ENCODE results near the gene HCN2.
A peak's percentile ranks its signal among the peaks of the same experiment; 100 is the strongest.

Gene HCN2

DNA sequence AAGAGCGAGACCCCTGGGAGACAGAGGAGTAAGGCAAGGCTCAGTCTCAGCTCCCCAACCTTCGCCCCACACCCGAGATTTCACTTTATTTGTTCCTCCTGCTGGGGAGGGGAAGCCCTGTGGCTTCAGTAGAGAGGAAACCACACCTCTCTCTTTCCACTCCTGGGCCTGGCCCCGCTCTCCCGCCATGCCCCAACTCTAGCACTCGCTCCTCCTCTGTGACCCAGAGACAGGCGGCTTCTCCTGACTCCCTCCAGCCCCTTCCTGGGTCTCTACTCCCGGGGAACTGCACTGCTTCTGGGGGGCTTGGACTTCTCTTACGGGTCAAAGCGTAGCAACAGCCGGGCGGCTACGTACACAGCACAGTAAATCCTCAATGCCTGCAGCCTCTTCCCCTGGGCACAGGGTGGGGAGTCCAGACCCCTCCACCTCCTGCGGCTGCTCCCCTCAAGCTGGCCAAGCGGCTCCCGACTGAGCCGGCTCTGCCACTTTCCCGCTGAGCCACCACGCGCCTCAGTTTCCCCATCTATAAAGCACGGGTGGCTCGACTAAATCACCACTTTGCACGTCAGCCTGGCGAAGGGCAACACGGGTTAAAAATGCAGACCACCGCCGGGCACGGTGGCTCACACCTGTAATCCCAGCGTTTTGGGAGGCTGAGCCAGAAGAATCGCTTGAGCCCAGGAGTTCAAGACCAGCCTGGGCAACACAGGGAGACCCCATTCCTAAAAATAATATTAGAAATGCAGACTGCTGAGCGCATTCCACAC lies 71.9 kb downstream of the HCN2 start:
- Histone ChIP-seq H3F3A (ENCODE audit: insufficient read depth) (peaks cover 21% of the 10 kb centered on the region), H3K27me3 (ENCODE audit: low read length) (no peaks in the 10 kb centered on the region), H3K36me3 (ENCODE audit: low read length) (no peaks in the 10 kb centered on the region), H3K9me2 (replicated peaks; ENCODE audit: insufficient read depth, low read length) (no peaks in the 10 kb centered on the region), H3K4me3 (ENCODE audit: insufficient read depth, low read length, poor library complexity, severe bottlenecking) (peak overlapping the region; percentile 77), H3K4me2 (ENCODE audit: low read depth, low read length, poor library complexity, severe bottlenecking) (peak overlapping the region; percentile 79), H3K79me2 (ENCODE audit: insufficient read depth, low read length) (peaks cover 62% of the 10 kb centered on the region), H2AFZ (ENCODE audit: low read depth, low read length, severe bottlenecking) (no peak overlapping the region), H3K27ac (ENCODE audit: low read depth, low read length) (peak overlapping the region; percentile 89), H4K20me1 (ENCODE audit: low read depth, low read length) (peaks cover 4% of the 10 kb centered on the region; the same call in 1 of the 2 replicates), H3K9ac (ENCODE audit: low read length) (peak overlapping the region; percentile 98), H3K9me3 (ENCODE audit: insufficient read depth, low read length) (no peaks in the 10 kb centered on the region)
- TF ChIP-seq, protein P1, sequence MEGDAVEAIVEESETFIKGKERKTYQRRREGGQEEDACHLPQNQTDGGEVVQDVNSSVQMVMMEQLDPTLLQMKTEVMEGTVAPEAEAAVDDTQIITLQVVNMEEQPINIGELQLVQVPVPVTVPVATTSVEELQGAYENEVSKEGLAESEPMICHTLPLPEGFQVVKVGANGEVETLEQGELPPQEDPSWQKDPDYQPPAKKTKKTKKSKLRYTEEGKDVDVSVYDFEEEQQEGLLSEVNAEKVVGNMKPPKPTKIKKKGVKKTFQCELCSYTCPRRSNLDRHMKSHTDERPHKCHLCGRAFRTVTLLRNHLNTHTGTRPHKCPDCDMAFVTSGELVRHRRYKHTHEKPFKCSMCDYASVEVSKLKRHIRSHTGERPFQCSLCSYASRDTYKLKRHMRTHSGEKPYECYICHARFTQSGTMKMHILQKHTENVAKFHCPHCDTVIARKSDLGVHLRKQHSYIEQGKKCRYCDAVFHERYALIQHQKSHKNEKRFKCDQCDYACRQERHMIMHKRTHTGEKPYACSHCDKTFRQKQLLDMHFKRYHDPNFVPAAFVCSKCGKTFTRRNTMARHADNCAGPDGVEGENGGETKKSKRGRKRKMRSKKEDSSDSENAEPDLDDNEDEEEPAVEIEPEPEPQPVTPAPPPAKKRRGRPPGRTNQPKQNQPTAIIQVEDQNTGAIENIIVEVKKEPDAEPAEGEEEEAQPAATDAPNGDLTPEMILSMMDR (IDR thresholded peaks at IDR 0.05; ENCODE audit: insufficient read depth, low read length, poor library complexity, severe bottlenecking), result no peak
- TF ChIP-seq EZH2phosphoT487 (conservative IDR thresholded peaks at IDR 0.05; ENCODE audit: low read length), result no peak

DNA sequence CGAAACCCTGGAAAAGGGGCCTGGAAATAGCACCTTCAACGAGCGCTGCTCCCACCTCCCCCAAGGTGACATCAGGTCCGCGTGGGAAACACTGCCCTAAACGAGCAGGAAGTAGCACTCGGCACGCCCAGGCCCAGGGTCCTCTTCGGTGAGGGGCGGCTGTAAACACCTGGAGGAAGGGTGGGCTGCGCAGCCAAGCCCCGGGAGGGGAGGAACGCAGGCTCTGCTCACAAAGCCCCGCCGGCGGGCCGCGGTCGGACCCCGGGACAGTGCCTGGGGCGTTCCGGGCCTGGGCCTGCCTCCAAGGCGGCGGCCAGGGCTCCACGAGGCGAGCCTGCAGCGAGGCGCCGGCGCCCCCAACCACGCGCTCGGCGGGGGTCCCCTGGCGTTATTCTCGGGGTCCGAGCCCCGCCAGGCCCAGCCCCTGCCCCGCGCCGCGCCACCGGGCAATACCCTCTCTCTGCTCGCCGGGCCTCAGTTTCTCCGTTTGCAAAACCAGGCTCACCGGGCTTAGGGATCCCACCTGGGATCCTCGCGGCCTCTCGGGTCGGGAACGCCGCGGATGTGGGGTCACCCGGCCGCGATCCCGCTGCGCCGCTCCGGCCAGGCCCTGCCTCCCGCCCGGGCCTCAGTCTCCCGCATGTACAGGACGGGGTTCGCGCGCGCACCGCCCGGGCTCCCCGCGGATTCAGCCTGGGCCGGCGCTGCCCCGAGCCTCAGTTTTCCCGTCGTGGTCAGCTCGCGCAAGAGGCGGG lies 72.7 kb downstream of the HCN2 start:
- Histone ChIP-seq H3K4me3 (ENCODE audit: insufficient read depth, low read length, poor library complexity, severe bottlenecking) (peak overlapping the region; percentile 77), H3K36me3 (ENCODE audit: low read length) (no peaks in the 10 kb centered on the region), H3K27me3 (ENCODE audit: low read length) (no peaks in the 10 kb centered on the region), H3K9ac (ENCODE audit: low read length) (peak overlapping the region; percentile 98), H3K4me2 (ENCODE audit: low read depth, low read length, poor library complexity, severe bottlenecking) (peak overlapping the region; percentile 79), H3K9me3 (ENCODE audit: insufficient read depth, low read length) (no peaks in the 10 kb centered on the region), H3K9me2 (replicated peaks; ENCODE audit: insufficient read depth, low read length) (no peaks in the 10 kb centered on the region), H4K20me1 (ENCODE audit: low read depth, low read length) (peaks cover 4% of the 10 kb centered on the region; the same call in 1 of the 2 replicates), H3K27ac (ENCODE audit: low read depth, low read length) (peak overlapping the region; percentile 89), H3F3A (ENCODE audit: insufficient read depth) (peaks cover 21% of the 10 kb centered on the region), H2AFZ (ENCODE audit: low read depth, low read length, severe bottlenecking) (no peak overlapping the region), H3K79me2 (ENCODE audit: insufficient read depth, low read length) (peaks cover 54% of the 10 kb centered on the region)
- TF ChIP-seq, protein P1 (IDR thresholded peaks at IDR 0.05; ENCODE audit: insufficient read depth, low read length, poor library complexity, severe bottlenecking), result no peak
- no peak for TF ChIP-seq EZH2phosphoT487 (conservative IDR thresholded peaks at IDR 0.05; ENCODE audit: low read length)

DNA sequence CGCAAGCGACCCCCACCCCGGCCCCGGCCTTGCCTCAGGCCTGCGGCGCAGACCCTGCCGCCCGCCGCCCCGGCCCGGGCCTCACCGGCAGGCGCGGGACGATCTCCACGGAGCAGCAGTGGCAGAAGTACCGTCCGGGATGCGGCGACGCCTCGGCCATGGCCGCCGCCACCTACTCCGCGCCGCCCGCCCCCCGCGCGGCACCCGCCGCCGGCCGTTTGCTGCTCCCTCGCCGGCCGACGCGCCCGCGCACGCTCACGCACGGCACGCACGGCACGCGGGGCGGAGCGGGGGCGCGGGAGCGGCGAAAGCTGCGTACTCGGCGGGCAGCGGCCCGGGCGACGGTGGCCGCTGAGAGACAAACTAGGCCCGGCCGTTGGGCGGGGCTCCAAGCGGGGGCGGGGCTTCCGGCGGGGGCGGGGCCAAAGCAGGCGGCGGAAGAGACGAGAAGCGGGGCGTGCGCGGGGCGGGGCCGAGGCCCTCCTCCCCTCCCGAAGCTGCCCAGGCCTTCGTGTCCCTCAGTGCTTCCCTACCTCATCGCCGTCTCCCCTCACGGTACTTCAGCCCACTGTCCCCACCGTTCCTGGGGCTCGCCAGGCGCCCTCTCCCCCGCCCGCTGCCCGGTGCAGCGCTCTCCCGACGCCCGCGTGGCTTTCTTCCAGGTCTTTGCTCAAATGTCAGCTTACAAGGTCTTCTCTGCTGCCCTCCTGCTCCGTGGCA lies 73.4 kb downstream of the HCN2 start, which contains the start of gene RNF126:
RNF126 (minus strand) TSS at position 253 of the 720 bp plus-strand sequence; CDS start at position 160, 93 bp downstream.
- TF ChIP-seq EZH2phosphoT487 (conservative IDR thresholded peaks at IDR 0.05; ENCODE audit: low read length), result no peak
- TF ChIP-seq, protein P1 (IDR thresholded peaks at IDR 0.05; ENCODE audit: insufficient read depth, low read length, poor library complexity, severe bottlenecking), result no peak

More for the DNA sequence above, 73.4 kb downstream of the HCN2 start, which contains the start of gene RNF126:
- Histone ChIP-seq H4K20me1 (ENCODE audit: low read depth, low read length) (peaks cover 4% of the 10 kb centered on the region; the same call in 1 of the 2 replicates), H3K9ac (ENCODE audit: low read length) (peak within 1 kb of the TSS; percentile 98), H3K27ac (ENCODE audit: low read depth, low read length) (peak within 1 kb of the TSS; percentile 89), H3K9me3 (ENCODE audit: insufficient read depth, low read length) (no peaks in the 10 kb centered on the region), H3K9me2 (replicated peaks; ENCODE audit: insufficient read depth, low read length) (no peaks in the 10 kb centered on the region), H3K79me2 (ENCODE audit: insufficient read depth, low read length) (peaks cover 47% of the 10 kb centered on the region), H3K27me3 (ENCODE audit: low read length) (no peaks in the 10 kb centered on the region), H3F3A (ENCODE audit: insufficient read depth) (peaks cover 21% of the 10 kb centered on the region), H3K4me3 (ENCODE audit: insufficient read depth, low read length, poor library complexity, severe bottlenecking) (peak within 1 kb of the TSS; percentile 77), H3K4me2 (ENCODE audit: low read depth, low read length, poor library complexity, severe bottlenecking) (peak within 1 kb of the TSS; percentile 79), H3K36me3 (ENCODE audit: low read length) (no peaks in the 10 kb centered on the region), H2AFZ (ENCODE audit: low read depth, low read length, severe bottlenecking) (peak within 1 kb of the TSS; percentile 70)
